GM19395 (cell line): ENCODE data around the gene LRTM2.

Experiments
- ATAC-seq: cut with Tn5 transposase; IDR thresholded peaks from one replicate; pipeline ENCODE4 v1.9.1; 2021; ENCODE audit warnings: mild to moderate bottlenecking, moderate library complexity; ENCODE audit not compliant: unreplicated experiment

LRTM2 gene

DNA sequence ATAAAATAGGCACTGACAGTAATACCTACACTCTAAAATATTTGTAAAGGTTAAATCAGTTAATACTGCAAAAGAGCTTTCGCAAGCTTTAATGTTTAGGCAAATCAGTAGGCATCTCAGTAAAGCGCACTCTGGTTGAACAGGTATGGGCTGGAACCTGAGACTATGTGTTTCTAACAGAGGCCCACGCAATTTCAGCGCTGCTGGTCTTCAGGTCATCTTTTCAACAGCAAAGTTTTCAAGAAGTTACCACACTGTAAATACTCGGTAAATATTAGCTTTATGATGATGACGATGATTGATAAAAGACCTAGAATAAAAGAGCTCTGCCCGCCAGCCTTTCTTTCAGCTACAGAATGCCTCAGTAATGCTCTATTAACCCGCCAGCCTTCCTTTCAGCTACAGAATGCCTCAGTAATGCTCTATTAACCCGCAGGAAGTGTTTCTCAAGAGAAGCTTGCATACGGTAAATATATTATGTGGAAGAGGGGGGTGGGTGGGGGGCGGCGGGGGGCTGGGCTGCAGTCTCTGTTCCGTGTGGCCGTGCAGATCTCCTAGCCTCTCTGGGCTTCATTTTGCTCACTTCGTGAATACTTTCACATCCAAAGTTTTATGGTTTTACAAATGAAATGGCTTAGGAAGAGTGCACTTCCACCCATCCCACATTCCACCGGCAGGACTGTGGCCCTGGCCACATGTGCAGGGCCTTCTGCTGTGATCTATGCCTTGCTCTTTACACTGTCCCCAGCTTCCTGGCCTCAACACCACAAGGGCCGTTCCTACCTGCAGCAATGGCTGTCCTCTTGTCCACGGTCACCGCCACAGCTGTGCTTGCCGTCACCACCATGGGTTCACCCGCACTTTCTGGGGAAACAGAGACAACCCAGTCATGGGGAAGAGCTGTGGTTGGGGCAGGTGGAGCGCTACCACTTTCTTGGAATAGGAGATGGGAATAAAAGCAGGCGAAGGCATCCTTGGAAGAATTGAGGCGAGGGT lies 19.9 kb downstream of the LRTM2 start:
- ATAC-seq: no peak

DNA sequence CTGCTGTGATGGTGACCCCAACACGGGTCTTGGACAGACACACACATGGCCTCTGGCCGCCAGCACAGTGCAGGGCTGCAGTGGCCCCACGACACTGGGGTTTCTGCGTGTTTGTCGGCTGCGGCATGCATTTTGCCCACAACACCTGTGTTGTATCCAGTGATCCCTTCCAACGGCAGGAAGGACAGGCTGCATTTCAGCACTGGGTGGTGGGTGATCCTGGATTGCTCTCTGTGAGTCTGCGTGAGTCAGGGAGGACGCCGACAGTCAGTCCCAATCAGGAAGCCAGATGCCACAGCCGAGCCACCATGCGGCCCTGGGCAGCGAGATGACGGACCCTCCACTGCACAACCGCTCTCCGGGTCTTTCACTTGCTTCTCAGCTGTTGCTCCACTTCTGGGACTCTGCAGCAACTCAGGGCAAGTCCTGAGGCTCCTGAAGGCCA lies 20.6 kb downstream of the LRTM2 start:
- no peak for ATAC-seq

DNA sequence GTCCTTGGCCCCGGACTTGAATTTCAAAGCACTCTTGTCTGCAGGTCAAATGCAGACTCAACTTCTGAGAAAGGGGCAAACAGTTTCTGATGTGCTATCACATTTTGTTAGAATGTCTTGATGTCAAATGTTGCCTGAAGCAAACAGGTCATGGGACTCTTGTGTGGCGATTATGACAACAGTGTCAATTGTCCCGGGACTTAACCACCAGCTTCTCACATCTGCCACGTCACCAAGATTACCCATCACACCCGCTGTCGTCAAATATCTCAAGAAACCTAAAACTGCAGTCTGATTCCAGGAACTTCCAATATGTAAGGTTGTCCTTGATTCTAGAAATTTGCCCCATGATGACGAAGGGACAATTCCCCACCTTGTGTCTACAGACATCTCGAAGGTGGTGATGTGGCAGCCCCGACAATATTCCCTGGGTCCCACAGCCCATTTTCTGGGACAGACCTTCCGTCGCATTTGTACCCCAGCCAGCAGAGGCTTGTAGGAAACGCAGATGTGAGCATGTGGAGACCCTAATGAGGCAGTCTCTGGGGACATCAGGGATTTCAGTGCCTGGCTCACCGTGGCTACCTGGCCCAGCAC lies 21.3 kb downstream of the LRTM2 start:
- no peak for ATAC-seq

DNA sequence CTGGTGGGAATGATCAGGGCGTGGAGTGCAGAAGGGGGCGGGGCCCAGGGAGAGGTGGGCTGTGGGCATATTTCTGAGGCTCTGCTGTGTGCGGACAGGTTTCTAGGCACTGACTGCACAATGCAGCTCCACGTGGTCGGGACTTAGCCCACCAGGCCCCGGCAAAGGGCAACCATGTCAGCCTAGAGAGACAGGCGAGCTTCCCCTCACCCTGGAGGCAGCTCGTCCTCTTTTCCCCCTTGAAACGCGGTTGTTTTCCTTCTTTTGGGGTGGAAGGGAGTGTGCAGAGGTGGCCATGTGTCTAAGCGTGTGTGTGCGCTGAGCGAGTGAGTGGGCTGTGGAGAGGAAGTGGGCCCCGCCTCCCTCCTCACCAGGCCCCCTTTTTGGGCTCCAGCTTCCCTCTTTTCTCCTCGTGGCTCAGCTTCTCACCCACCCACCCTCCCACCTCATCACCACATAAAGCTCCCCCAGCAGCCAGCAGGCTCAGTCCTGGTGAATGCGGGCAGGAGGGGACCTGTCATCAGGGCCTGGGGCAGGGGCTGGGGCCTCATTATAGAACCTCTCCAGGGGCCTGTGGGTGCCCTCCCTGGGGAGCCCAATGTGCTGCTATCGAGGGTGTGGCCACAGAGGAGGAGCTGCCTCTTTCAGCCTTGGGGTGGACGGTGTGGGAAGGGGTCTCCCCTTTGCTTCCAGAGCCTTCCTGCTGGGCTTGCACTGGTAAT lies 22.0 kb downstream of the LRTM2 start:
- no peak for ATAC-seq

DNA sequence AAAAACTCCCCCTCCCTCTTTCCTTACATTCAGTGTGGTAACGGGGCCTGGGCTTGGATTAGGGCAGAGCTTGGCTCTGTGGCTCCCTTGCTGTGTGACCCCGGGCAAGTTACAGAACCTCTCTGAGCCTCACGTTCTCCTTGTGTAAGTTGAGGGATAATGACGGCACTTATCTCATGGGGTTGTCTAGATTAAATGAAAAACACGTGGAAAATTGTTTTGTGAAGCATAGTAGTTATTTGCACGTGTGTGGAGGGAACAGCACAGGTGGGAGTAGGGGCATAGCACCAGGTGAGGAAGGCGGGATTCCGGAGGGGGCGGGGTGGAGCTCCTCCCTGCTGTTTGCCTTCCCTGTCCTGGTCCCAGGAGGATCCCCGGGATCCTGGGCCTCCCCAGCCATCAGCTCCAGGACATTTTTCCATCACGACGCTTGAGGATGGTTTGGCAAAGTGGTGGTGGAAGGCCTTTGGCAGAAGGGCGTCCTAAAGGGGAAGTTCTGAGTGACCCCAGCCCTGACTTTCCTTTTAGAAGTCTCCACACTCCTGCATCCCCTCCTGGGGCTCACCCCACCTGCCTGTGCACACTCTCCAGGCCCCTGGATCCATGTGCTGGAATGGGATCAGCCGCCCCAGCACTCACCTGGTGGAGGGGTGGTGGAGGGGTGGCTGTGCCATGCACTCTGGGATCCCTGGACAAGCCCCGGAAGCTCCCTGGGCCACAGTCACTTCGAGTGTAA lies 22.7 kb downstream of the LRTM2 start:
- ATAC-seq: no peak

DNA sequence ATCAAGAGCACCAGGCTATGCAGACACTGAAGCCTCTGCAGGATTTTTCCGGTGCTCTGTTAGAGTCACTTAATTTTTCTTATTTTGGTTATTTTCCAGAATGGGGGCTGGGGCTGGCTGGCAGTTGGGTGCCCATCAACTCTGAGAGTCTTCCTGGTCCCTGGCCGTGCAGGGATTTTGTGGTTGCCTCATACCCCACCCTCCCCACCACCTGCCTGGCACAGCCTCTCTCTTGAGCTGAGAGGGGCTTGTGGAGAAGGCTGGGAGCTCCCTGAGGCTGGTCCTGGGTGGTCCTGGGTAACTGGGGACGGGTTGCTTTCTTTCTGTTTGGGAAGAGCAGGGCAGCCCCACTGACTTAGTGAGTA lies 23.3 kb downstream of the LRTM2 start:
- ATAC-seq: no peak

DNA sequence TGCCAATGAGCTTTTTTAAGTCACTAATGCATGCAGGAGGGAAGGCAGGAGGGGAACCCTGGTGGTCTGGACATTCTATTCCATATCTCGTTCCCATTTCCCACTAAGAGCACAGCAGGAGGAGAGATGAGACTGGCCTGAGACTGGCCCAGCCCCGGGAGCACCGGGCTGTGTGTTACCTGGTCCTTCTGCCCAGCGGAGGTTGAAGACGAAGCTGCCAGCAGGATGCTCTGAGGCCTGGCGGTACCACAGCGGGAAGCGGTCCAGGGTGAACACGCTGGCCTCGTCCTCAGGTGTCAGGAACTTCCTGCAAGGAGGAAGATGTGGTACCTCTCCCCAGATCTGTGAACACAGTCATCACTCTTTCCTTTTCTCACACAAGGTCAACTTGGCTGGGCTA lies 23.9 kb downstream of the LRTM2 start:
- ATAC-seq: no peak

DNA sequence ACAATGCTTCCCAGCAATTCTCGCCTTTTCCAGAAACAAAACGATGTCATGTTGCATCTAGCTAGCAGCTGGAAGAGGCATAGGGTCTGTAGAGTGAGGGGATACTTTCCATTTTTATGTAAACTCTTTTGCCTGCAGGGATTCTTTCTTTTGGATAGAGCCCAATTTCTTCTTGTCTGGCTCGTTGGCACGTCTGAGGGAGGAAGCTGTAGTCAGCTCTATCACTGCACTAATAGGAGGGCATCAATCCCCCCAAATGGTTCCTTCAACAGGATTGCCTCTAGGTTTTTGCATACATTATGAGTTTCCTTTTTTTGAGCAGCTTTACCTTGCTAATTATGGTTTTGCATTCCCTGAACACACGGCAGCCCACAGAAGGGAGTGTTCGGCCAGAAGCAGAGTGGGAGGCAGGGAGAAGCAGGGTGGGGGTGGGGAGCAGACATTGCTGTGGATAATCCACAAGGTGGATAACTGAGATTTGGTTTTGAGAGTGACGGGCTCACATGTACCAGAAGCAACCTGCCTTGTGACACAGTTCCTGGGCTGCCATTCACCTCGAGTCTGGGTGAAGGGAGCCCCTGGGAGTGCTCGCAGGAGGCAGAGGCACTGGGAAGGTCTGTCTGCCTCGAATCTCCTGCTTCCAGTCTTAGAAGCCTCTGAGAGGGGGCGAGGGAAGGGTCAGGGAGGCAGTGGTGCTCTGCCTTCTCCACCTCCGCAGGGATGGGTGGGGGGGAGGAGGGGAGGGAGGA lies 24.5 kb downstream of the LRTM2 start:
- no peak for ATAC-seq

DNA sequence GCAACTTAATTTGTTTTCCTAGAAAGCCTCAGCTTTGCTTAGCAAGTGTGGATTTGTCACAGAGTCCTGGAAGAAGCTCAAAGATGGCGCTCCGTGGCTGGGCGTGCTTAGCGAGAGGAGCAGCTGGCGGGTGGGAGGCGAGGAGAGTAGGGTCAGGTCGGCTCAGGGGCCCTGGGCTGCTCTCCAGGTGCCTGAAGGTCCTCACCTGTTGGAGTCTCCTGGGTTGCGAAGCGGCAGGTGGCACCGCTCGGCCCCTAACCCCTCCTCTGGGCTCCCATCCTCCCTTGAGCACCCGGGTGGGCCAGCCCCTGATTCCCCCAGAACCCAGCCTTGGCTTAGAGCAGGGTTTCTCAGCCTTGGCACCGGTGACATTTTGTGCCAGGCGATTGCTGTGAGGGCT lies 25.1 kb downstream of the LRTM2 start:
- no peak for ATAC-seq

DNA sequence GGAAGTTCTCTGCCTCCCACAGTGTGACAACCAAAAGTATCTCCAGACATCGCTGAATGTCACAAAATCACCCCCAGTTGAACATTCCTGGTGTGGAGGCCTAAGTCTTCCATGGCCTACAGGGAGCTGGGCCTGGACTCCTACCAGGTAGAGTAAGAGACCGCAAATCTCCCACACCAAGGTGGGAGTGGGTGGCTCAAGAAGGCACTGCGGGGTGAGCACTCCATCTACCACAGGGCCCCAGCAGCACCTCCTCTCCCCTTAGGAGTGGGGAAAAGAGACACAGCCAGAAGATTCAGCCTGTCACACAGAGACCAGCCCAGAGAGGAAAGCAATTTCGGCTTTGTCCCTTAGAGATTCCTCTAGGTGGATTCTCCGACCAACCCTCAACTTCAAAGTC lies 25.5 kb downstream of the LRTM2 start:
- ATAC-seq: no peak

DNA sequence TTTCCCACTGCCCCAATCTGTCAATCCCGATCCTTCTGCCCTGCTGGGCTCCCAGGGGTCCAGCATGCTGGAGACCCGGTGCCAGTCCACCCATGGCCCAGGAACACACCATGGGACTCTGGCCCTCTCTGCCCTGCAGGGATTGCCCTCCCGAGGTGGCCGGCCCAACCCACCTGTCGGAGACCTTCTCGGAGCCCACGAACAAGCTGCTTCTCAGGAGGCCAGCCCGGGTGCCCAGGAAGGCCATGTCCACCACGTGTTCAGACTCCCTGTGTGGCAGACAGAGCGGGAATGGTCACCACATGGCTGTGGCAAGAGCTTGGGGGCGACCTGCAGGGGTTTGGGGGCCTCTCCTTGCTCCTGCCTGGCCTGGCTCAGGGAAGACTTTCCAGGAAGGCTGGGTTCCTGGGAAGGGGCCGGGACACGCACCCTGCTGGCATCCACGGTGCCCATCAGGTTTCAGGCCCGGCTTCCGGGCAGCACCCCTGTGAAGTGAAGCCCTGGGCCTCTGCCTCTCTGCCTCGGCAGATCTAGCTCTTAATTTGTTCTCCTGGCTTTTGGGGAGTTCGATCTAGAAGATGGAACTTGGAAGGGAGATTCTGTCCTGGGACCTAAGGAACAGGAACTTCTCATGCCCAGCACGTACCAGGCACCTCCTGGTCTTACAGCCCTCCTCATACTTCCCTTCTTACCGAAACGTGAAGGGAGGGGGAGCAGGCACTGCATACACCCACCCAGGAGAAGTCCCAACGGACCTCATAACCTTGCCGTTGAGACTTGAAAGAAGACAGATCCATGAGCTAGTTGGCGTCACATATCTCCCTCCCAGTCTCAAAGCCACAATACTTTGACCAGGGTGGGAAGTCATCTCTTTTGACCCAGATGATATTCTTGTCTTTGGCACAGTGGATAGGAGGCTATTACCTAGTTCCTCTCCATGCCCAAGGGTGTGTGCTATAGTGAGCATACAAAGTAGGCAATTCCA lies 26.3 kb downstream of the LRTM2 start:
- ATAC-seq: no peak

DNA sequence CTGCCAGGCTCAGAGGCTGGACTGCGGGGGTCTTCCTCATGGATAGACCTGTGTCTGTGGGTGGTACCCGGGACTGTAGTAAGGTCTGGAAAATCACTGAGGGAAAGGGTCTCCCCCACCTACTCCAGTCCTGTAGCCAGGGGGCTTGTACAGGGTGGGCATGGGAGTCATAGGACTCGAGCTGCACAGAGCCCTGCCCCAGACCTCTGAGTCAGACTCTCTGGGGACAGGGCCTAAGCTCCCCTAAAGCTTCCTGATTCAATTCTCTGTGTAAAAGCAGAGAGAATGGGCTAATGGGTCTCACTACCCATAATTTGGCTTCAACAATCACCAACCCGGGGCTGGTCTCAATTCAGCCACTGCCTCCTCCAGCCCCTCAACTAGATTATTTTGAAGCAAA lies 27.0 kb downstream of the LRTM2 start:
- ATAC-seq: no peak

DNA sequence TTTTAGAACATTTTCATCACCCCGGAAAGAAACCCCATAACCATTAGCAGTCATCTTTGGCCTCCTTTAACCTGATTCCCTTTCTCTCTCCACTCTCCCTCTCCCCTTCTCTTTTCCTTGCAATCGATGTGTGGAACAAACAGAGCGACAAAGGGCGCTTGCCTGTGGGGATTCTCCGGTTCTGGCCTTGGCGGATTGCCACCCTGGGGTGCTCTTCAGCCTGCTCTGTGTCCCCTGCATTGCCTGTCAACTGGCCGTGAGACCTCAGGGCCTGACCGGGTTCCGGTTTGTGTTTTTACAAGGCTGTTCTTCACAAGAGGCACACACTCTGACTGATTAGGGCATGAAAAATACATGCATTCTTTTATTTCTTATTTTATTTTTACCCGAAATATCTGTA lies 27.8 kb downstream of the LRTM2 start:
- no peak for ATAC-seq

DNA sequence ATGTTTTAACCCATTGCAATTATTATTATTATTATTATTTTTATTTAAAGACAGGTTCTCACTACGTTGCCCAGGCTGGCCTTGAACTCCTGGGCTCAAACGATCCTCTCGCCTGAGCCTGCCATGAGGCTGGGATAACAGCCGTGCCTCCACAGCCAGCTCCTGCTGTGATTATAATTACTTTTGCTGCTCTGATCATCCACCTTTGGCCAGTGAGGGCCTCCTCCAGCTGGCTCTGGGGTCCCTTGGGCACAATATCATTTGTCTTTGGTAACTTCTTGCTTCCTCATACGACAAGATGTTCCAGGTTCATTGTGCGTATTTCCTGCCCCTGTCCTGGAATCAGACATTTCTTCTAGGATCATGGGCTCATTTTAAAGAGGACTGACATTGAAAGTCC lies 28.4 kb downstream of the LRTM2 start:
- ATAC-seq: no peak

DNA sequence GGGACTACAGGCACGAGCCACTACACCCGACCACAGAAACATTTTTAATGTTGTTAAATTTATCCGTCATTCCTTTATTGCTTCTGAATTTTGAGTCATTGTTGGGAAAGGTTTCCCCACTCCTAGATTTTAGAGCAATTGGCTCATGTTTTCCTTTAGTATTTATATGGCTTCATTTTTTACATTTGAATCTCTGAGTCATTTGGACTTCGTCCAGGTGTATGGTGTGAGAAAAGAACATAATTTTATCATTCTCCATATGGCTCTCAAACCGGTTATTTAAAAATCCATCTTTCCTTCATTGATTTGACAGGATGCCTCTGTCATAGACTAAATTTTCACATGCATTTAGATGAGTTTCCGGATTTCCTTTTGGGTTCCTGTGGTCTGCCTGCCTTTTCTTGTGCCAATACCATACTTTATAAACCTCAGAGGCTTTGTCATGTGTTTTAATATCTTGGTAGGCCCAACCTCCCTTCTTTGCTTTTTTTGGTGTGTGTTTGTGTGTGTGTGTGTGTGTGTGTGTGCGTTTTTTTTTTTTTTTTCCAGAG lies 30.9 kb downstream of the LRTM2 start:
- ATAC-seq: no peak

DNA sequence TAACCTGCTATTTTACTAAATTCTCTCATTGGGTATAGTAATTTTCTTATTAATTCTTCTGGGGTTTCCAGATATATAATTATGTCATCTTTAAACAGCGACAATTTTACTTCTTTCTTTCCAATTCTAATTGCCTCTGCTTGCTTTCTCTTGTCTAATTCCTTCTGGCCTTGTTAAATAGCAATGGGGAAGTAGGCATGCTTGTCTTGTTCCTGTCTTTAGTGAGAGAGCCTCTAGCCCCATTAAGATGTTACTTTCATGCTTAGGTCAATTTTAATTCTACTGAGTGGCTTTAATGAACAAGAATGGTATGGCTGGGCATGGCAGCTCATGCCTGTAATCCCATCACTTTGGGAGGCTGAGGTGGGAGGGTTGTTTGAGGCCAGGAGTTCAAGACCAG lies 31.7 kb downstream of the LRTM2 start:
- ATAC-seq: no peak

DNA sequence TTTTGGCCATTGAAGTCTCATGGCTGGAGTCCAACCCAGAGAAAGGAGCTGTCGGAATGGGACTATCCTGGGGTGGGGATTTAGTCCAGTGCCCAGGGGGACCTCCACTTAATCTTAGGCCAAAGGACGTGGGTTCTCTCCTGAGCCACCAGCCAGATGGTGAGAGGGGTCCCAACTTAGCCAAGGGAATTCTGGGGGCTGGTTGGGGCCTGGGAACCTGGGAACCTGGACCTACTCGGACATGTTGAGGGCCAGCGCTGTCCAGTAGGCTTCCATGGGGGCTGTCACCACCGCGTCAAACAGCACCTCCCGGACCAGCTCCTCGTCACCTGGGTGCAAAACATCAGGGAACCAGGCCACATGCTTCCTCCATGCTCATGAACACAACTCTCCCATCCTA lies 33.4 kb downstream of the LRTM2 start:
- ATAC-seq: no peak

DNA sequence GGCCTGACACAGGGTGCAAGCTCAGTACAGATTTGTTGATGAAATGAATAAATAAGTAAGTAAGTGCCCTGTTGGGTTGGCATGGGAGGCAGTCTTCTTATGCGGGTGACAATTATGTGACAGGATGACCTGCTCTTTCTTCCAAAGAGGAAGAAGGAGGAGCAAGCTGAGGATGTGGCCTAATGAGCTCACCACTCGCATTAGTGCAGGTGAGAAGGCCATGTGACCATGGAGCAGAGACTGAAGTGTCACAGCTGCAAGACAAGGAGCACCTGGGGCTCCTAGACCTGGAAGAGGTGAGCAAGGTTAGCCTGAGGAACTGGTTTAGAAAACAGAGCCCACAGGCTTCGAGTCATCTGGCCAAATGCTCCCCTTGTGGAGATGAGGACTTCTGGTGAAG lies 34.9 kb downstream of the LRTM2 start:
- no peak for ATAC-seq

DNA sequence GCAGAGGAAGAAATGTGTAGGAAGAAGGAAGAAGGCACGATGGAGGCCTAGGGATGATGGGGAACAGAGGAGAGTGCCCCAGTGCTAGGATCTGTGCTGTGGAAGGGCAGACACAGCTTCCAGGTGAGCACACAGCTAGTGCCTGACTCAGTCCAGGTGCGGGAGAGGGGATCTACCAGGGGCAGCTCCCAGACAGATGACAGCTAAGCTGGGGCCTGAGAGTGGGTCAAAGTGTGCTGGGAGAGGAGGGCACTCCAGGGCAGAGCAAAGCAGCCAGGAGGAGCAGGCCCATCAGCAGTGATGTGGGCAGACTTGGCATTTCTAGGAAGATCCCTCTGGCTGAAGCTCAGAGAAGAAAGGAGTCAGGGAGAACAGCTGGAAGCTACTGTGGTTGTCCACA lies 36.7 kb downstream of the LRTM2 start:
- no peak for ATAC-seq
